Mesothelial cell of epicardium (in vitro differentiated cells): ENCODE results near the gene CDH23. TPM values are rescaled to one million over a fixed set of nuclear protein-coding genes. Genes with fewer than 3 reads are reported as not detected.

Experiments
- DNase-seq, 2 experiments: peaks; one replicate each; pipeline ENCODE4 v3.0.0; 2021; ENCODE audit warnings: low spot score in 2 of 2; ENCODE audit not compliant: unreplicated experiment in 2 of 2
- H3K27ac Mint-ChIP-seq: 2 replicates; pipeline ENCODE4 v1.8.0; 2021; ENCODE audit warnings: mixed read lengths
- H3K27me3 Mint-ChIP-seq: 2 replicates; pipeline ENCODE4 v1.8.0; 2021; ENCODE audit warnings: low read depth, mixed read lengths
- H3K36me3 Mint-ChIP-seq: 2 replicates; pipeline ENCODE4 v1.8.0; 2021; ENCODE audit warnings: mixed read lengths
- H3K4me1 Mint-ChIP-seq: 2 replicates; pipeline ENCODE4 v1.8.0; 2021; ENCODE audit warnings: mixed read lengths
- H3K4me3 Mint-ChIP-seq: 2 replicates; pipeline ENCODE4 v1.8.0; 2021; ENCODE audit warnings: mild to moderate bottlenecking, moderate library complexity, mixed read lengths
- H3K9me3 Mint-ChIP-seq: 2 replicates; pipeline ENCODE4 v1.8.0; 2021; ENCODE audit warnings: mixed read lengths
- CTCF ChIP-seq: fragments of 200-600 bp; sonication (generic); IDR thresholded peaks from one replicate; pipeline ENCODE4 v1.5.0; 2021; ENCODE audit warnings: antibody characterized with exemption; ENCODE audit not compliant: unreplicated experiment
- total RNA-seq: library from RNA; stranded (reverse); gene quantifications from 3 replicates; pipeline ENCODE4 v1.2.1, GENCODE V29; 2021

The CDH23 gene
- total RNA-seq, 1 donor from 2014 or later = 2.5 TPM

GRCh38 chr10:71575451-71575850 lies 178.7 kb downstream of the CDH23 start:
- Mint-ChIP-seq H3K4me1 (no peaks in the 10 kb centered on the region), H3K9me3 (no peaks in the 10 kb centered on the region), H3K27me3 (peaks cover 5% of the 10 kb centered on the region), H3K36me3 (no peaks in the 10 kb centered on the region), H3K27ac (no peak overlapping the region), H3K4me3 (no peak overlapping the region)
- TF ChIP-seq CTCF = no peak
- no peak for DNase-seq

- DNase-seq = no peak
- no peak for TF ChIP-seq CTCF
- peaks cover 5% of the 10 kb centered on the region for H3K27me3 Mint-ChIP-seq
- H3K4me1 Mint-ChIP-seq = no peaks in the 10 kb centered on the region
- H3K36me3 Mint-ChIP-seq = no peaks in the 10 kb centered on the region
- H3K4me3 Mint-ChIP-seq = no peak overlapping the region
- no peak overlapping the region for H3K27ac Mint-ChIP-seq
- H3K9me3 Mint-ChIP-seq = no peaks in the 10 kb centered on the region
These were observed 179.4 kb downstream of the CDH23 start for GRCh38 chr10:71575934-71576801.

GRCh38 chr10:71576842-71577241 lies 180.1 kb downstream of the CDH23 start:
- Mint-ChIP-seq H3K4me3 (no peak overlapping the region), H3K9me3 (no peaks in the 10 kb centered on the region), H3K27ac (no peak overlapping the region), H3K27me3 (peaks cover 5% of the 10 kb centered on the region), H3K4me1 (no peaks in the 10 kb centered on the region), H3K36me3 (no peaks in the 10 kb centered on the region)
- TF ChIP-seq CTCF = no peak
- DNase-seq = no peak

- peaks cover 5% of the 10 kb centered on the region for H3K27me3 Mint-ChIP-seq
- no peak for DNase-seq
- TF ChIP-seq CTCF = no peak
- no peaks in the 10 kb centered on the region for H3K9me3 Mint-ChIP-seq
- no peaks in the 10 kb centered on the region for H3K36me3 Mint-ChIP-seq
- no peak overlapping the region for H3K27ac Mint-ChIP-seq
- H3K4me3 Mint-ChIP-seq = no peak overlapping the region
- H3K4me1 Mint-ChIP-seq = no peaks in the 10 kb centered on the region
These were observed 180.6 kb downstream of the CDH23 start for GRCh38 chr10:71577345-71577744.

GRCh38 chr10:71578069-71578468 lies 181.3 kb downstream of the CDH23 start:
- Mint-ChIP-seq H3K27ac (no peak overlapping the region), H3K36me3 (no peaks in the 10 kb centered on the region), H3K27me3 (peaks cover 7% of the 10 kb centered on the region), H3K9me3 (no peaks in the 10 kb centered on the region), H3K4me3 (no peak overlapping the region), H3K4me1 (no peaks in the 10 kb centered on the region)
- no peak for TF ChIP-seq CTCF
- no peak for DNase-seq
